Subcutaneous adipose tissue (tissue), 4 donors: Measurements from ENCODE around the gene BCAN. TPM values are rescaled to one million over a fixed set of nuclear protein-coding genes. Genes with fewer than 3 reads are reported as not detected.

Experiments
- CTCF ChIP-seq: fragments of 450-650 bp; IDR thresholded peaks from one replicate; pipeline ENCODE4 v1.5.1; 2016; ENCODE audit warnings: low read depth, mild to moderate bottlenecking, control low read depth, antibody characterized with exemption, moderate library complexity
- total RNA-seq, 4 donors: library from RNA; depleted of rRNA; stranded (reverse); fragments of >200 nt; gene quantifications; one replicate each; pipeline ENCODE4 v1.1.0, GENCODE V29; 2016

BCAN gene
- total RNA-seq, 4 donors from 2014 or later, result not detected

GRCh38 chr1:156659661-156659987, 17.7 kb downstream of the BCAN start:
- TF ChIP-seq CTCF, result no peak

GRCh38 chr1:156659988-156660751, 18.3 kb downstream of the BCAN start:
- no peak for TF ChIP-seq CTCF

- TF ChIP-seq CTCF, result no peak
Measured at GRCh38 chr1:156660752-156661112, 18.8 kb downstream of the BCAN start.

GRCh38 chr1:156662005-156662799, 20.3 kb downstream of the BCAN start:
- no peak for TF ChIP-seq CTCF

GRCh38 chr1:156662800-156663055, 20.8 kb downstream of the BCAN start:
- no peak for TF ChIP-seq CTCF

- no peak for TF ChIP-seq CTCF
Measured at GRCh38 chr1:156663178-156663577, 21.3 kb downstream of the BCAN start.

GRCh38 chr1:156664046-156664766, 22.3 kb downstream of the BCAN start:
- no peak for TF ChIP-seq CTCF
